ENCODE results near the gene TMEM198. TPM values are rescaled to one million over a fixed set of nuclear protein-coding genes. Genes with fewer than 3 reads are reported as not detected.

The TMEM198 gene
- total and polyA plus RNA-seq, 9 of the 15 experiments (the other 6 are each of a cell fraction or from before 2014, with no cell fraction given) = 0.03 to 3.8 (median 1.0) TPM

DNA sequence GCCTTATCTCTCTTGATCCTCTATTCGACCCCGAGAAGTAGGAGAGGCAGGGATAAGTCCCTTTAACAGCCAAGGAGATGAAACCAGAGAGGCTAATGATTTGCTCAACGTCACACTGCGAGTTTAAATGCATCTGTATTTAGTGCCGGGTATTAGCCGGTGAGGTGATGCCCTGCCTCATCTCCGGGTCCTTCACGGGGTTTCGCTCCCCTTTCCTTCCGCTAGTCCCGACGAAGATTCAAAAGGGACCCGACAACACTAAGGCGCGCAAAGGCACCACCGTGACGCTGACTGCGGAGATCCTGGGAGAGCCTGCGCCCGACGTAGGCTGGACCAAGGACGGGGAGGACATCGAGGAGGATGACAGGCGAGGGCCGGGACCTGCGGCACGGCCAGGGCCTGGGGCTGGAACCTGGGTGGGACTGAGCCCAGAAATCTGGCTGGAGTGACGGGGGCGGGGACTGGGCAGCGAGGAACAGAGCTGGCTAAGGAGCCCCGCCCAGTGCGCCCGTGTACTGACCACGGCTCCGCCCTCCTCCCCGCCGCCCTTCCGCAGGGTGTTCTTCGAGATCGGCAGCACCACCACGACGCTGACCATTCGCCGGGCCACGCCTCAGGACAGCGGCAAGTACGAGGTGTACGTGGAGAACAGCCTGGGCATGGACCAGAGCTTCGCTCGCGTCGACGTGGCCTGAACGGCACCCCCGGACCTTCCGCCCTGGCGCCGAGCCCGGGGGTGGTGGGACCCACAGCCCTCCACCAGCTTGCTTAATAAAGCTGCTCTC is 46.1 kb upstream of the TMEM198 start (continued):
- TF ChIP-seq, protein P1, sequence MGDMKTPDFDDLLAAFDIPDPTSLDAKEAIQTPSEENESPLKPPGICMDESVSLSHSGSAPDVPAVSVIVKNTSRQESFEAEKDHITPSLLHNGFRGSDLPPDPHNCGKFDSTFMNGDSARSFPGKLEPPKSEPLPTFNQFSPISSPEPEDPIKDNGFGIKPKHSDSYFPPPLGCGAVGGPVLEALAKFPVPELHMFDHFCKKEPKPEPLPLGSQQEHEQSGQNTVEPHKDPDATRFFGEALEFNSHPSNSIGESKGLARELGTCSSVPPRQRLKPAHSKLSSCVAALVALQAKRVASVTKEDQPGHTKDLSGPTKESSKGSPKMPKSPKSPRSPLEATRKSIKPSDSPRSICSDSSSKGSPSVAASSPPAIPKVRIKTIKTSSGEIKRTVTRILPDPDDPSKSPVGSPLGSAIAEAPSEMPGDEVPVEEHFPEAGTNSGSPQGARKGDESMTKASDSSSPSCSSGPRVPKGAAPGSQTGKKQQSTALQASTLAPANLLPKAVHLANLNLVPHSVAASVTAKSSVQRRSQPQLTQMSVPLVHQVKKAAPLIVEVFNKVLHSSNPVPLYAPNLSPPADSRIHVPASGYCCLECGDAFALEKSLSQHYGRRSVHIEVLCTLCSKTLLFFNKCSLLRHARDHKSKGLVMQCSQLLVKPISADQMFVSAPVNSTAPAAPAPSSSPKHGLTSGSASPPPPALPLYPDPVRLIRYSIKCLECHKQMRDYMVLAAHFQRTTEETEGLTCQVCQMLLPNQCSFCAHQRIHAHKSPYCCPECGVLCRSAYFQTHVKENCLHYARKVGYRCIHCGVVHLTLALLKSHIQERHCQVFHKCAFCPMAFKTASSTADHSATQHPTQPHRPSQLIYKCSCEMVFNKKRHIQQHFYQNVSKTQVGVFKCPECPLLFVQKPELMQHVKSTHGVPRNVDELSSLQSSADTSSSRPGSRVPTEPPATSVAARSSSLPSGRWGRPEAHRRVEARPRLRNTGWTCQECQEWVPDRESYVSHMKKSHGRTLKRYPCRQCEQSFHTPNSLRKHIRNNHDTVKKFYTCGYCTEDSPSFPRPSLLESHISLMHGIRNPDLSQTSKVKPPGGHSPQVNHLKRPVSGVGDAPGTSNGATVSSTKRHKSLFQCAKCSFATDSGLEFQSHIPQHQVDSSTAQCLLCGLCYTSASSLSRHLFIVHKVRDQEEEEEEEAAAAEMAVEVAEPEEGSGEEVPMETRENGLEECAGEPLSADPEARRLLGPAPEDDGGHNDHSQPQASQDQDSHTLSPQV (IDR thresholded peaks at IDR 0.05) = 0 out of 2 replicates have a peak, but pooled peaks have one; percentile 67
- TF ChIP-seq RBM25 (IDR thresholded peaks at IDR 0.05; ENCODE audit: low read depth, low read length, severe bottlenecking) (peak; percentile 4), TEAD4 (IDR thresholded peaks at IDR 0.05; ENCODE audit: low read length) (no peak), TEAD4 (CRISPR knock-in tag; IDR thresholded peaks at IDR 0.05; ENCODE audit: borderline replicate concordance) (no peak), PHF8 (IDR thresholded peaks at IDR 0.05; ENCODE audit: borderline replicate concordance, low read length) (peak; percentile 56; the same call in 1 of the 2 replicates), BCOR (IDR thresholded peaks at IDR 0.05) (peak; percentile 66; the same call in 1 of the 2 replicates), MYC (IDR thresholded peaks at IDR 0.05; ENCODE audit: low read depth, low read length) (0 out of 2 replicates have a peak, but pooled peaks have one; percentile 15), MYC (CRISPR knock-in tag; IDR thresholded peaks at IDR 0.05; ENCODE audit: borderline replicate concordance, low read depth) (peak; percentile 76; the same call in 1 of the 2 replicates), NFRKB (IDR thresholded peaks at IDR 0.05; ENCODE audit: low read depth) (0 out of 2 replicates have a peak, but pooled peaks have one; percentile 57), XRCC4 (IDR thresholded peaks at IDR 0.05; ENCODE audit: extremely low read depth, insufficient read depth, insufficient read length) (no peak), RCOR1 (IDR thresholded peaks at IDR 0.05; ENCODE audit: borderline replicate concordance in 1 of 2, low read depth in 2 of 2, low read length in 2 of 2) (peak in 1 of 2 experiments; percentile 19; a peak in 1 of 4 replicates)
- TF ChIP-seq, protein P2, sequence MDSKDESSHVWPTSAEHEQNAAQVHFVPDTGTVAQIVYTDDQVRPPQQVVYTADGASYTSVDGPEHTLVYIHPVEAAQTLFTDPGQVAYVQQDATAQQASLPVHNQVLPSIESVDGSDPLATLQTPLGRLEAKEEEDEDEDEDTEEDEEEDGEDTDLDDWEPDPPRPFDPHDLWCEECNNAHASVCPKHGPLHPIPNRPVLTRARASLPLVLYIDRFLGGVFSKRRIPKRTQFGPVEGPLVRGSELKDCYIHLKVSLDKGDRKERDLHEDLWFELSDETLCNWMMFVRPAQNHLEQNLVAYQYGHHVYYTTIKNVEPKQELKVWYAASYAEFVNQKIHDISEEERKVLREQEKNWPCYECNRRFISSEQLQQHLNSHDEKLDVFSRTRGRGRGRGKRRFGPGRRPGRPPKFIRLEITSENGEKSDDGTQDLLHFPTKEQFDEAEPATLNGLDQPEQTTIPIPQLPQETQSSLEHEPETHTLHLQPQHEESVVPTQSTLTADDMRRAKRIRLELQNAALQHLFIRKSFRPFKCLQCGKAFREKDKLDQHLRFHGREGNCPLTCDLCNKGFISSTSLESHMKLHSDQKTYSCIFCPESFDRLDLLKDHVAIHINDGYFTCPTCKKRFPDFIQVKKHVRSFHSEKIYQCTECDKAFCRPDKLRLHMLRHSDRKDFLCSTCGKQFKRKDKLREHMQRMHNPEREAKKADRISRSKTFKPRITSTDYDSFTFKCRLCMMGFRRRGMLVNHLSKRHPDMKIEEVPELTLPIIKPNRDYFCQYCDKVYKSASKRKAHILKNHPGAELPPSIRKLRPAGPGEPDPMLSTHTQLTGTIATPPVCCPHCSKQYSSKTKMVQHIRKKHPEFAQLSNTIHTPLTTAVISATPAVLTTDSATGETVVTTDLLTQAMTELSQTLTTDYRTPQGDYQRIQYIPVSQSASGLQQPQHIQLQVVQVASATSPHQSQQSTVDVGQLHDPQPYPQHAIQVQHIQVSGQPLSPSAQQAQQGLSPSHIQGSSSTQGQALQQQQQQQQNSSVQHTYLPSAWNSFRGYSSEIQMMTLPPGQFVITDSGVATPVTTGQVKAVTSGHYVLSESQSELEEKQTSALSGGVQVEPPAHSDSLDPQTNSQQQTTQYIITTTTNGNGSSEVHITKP (IDR thresholded peaks at IDR 0.05; ENCODE audit: partially characterized antibody) = peak; percentile 12
- TF ChIP-seq, protein P3, sequence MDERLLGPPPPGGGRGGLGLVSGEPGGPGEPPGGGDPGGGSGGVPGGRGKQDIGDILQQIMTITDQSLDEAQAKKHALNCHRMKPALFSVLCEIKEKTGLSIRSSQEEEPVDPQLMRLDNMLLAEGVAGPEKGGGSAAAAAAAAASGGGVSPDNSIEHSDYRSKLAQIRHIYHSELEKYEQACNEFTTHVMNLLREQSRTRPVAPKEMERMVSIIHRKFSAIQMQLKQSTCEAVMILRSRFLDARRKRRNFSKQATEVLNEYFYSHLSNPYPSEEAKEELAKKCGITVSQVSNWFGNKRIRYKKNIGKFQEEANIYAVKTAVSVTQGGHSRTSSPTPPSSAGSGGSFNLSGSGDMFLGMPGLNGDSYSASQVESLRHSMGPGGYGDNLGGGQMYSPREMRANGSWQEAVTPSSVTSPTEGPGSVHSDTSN (CRISPR knock-in tag; IDR thresholded peaks at IDR 0.05; ENCODE audit: low read depth) = peak; percentile 28; the same call in 1 of the 2 replicates
- TF ChIP-seq, protein P3 (tag; conservative IDR thresholded peaks at IDR 0.05; ENCODE audit: low read depth) = no peak
- TF ChIP-seq, protein P4, sequence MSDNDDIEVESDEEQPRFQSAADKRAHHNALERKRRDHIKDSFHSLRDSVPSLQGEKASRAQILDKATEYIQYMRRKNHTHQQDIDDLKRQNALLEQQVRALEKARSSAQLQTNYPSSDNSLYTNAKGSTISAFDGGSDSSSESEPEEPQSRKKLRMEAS (CRISPR knock-in tag; IDR thresholded peaks at IDR 0.05) = peak; percentile 90

Data from K562 (cell line).